Measurements from ENCODE around the gene PATZ1. TPM values are rescaled to one million over a fixed set of nuclear protein-coding genes. Genes with fewer than 3 reads are reported as not detected.
"Not testable (repeated sequence)": the region's sequence is repeated elsewhere in the genome, so short reads cannot be mapped to it uniquely, and the experiment has no call there.

PATZ1 gene
- total RNA-seq, 1 experiment from 2014 or later: 31.3 TPM

DNA sequence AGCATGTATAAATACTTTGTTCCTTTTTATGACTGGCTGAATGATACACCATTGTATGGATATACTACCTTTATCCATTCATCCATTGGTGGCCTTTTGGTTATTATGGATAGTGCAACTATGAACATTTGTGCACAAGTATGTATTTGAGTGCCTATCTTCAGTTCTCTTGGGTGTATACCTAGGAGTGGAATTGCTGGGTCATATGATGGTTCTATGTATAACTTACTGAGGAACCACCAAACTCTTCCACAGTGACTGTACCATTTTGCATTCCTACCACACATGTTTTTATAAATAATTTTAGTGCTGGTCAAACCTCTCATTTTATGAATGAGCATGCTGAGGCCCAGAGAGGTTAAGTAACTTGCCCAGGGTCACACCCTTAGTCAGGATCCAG is 3.8 kb upstream of the PATZ1 start:
- Histone ChIP-seq H3K36me3 (ENCODE audit: low read depth, low read length) (no peaks in the 10 kb centered on the region), H2AFZ (ENCODE audit: low read length) (no peak overlapping the region), H3F3A (ENCODE audit: low read length, unreplicated experiment) (no peaks in the 10 kb centered on the region), H3K9ac (ENCODE audit: low read length) (no peak overlapping the region), H3K79me2 (ENCODE audit: low read length) (peaks cover 11% of the 10 kb centered on the region), H3K27ac (ENCODE audit: low read length) (no peak overlapping the region), H3K4me1 (ENCODE audit: insufficient read depth, low read length) (peaks cover 7% of the 10 kb centered on the region), H3K9me3 (ENCODE audit: low read length) (no peaks in the 10 kb centered on the region), H4K20me1 (ENCODE audit: low read length) (no peaks in the 10 kb centered on the region), H3K4me2 (ENCODE audit: low read length) (no peak overlapping the region), H3K9me2 (replicated peaks; ENCODE audit: low read length) (no peaks in the 10 kb centered on the region), H3K4me3 (ENCODE audit: low read length) (no peak overlapping the region), H3K27me3 (ENCODE audit: low read length) (no peaks in the 10 kb centered on the region)
- no peak for TF ChIP-seq EZH2 (IDR thresholded peaks at IDR 0.05; ENCODE audit: low read length, unreplicated experiment)
- TF ChIP-seq, protein P1, sequence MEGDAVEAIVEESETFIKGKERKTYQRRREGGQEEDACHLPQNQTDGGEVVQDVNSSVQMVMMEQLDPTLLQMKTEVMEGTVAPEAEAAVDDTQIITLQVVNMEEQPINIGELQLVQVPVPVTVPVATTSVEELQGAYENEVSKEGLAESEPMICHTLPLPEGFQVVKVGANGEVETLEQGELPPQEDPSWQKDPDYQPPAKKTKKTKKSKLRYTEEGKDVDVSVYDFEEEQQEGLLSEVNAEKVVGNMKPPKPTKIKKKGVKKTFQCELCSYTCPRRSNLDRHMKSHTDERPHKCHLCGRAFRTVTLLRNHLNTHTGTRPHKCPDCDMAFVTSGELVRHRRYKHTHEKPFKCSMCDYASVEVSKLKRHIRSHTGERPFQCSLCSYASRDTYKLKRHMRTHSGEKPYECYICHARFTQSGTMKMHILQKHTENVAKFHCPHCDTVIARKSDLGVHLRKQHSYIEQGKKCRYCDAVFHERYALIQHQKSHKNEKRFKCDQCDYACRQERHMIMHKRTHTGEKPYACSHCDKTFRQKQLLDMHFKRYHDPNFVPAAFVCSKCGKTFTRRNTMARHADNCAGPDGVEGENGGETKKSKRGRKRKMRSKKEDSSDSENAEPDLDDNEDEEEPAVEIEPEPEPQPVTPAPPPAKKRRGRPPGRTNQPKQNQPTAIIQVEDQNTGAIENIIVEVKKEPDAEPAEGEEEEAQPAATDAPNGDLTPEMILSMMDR (conservative IDR thresholded peaks at IDR 0.05; ENCODE audit: low read depth, low read length): no peak
- TF ChIP-seq EZH2phosphoT487 (IDR thresholded peaks at IDR 0.05; ENCODE audit: borderline replicate concordance, low read length): no peak
- no peak for DNase-seq
- POLR2A ChIA-PET (ENCODE audit: unreplicated experiment): no interaction called here
- intact Hi-C loops (cut with micrococcal nuclease): loop anchor here (5.0 kb wide), 1 partner anchor 142 kb away; no protein-coding TSS in a partner anchor
- CTCF ChIA-PET: no interaction called here
- BruUV-seq (replicated peaks): no TSS peak
- ATAC-seq: no peak

DNA sequence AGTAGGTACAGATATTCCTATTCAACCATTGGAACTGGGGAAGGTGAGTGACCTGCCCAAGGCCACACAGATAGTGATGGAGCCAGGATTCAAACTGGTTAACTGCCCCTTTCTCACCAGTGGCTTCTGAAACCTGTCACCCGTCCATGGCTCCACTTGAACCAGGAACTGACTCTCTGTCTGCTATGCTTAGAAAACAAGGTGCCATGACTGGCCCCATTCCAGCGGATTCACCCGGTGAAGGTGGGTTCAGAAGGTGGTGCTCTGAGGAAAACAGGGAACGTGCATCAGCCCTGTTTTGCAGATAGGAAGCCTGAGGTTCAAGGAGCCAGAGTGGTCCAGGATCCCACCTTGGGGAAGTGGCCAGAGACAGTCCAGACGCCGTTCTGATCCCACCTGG is 2.6 kb upstream of the PATZ1 start:
- no TSS peak for BruUV-seq (replicated peaks)
- intact Hi-C loops (cut with micrococcal nuclease): loop anchor here (5.0 kb wide), 1 partner anchor 144 kb away; no protein-coding TSS in a partner anchor
- CTCF ChIA-PET: no interaction called here

DNA sequence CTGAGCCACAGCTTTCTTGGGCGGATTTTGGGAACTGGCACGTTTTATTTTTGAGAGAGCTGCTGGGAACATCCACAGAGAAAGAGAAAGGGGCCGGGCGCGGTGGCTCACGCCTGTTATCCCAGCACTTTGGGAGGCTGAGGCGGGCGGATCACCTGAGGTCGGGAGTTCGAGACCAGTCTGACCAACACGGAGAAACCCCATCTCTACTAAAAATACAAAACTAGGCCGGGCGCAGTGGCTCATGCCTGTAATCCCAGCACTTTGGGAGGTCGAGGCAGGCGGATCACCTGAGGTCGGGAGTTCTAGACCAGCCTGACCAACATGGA is 1.8 kb upstream of the PATZ1 start:
- CTCF ChIA-PET; H3K36me3 ChIP-seq (ENCODE audit: low read depth, low read length); H3K9me3 ChIP-seq (ENCODE audit: low read length); H3K9me2 ChIP-seq (replicated peaks; ENCODE audit: low read length); POLR2A ChIA-PET (ENCODE audit: unreplicated experiment); DNase-seq; BruUV-seq (replicated peaks); H3F3A ChIP-seq (ENCODE audit: low read length, unreplicated experiment); H4K20me1 ChIP-seq (ENCODE audit: low read length); H3K27me3 ChIP-seq (ENCODE audit: low read length); ATAC-seq: not testable (repeated sequence)
- Histone ChIP-seq H3K4me3 (ENCODE audit: low read length) (peak overlapping the region; percentile 76), H3K9ac (ENCODE audit: low read length) (peak overlapping the region; percentile 79; the same call in 1 of the 2 replicates), H3K27ac (ENCODE audit: low read length) (peak overlapping the region; percentile 65), H2AFZ (ENCODE audit: low read length) (peak overlapping the region; percentile 63), H3K79me2 (ENCODE audit: low read length) (peaks cover 31% of the 10 kb centered on the region), H3K4me2 (ENCODE audit: low read length) (peak overlapping the region; percentile 99), H3K4me1 (ENCODE audit: insufficient read depth, low read length) (peaks cover 26% of the 10 kb centered on the region)
- intact Hi-C loops (cut with micrococcal nuclease): loop anchor here (5.0 kb wide), 1 partner anchor 144 kb away; no protein-coding TSS in a partner anchor

More for the DNA sequence above, 2.6 kb upstream of the PATZ1 start:
- no peaks in the 10 kb centered on the region for H3F3A ChIP-seq (ENCODE audit: low read length, unreplicated experiment)
- H3K4me3 ChIP-seq (ENCODE audit: low read length): no peak overlapping the region
- ATAC-seq: no peak
- TF ChIP-seq EZH2phosphoT487 (IDR thresholded peaks at IDR 0.05; ENCODE audit: borderline replicate concordance, low read length): no peak
- TF ChIP-seq, protein P1 (conservative IDR thresholded peaks at IDR 0.05; ENCODE audit: low read depth, low read length): no peak
- no peak for TF ChIP-seq EZH2 (IDR thresholded peaks at IDR 0.05; ENCODE audit: low read length, unreplicated experiment)
- H3K4me1 ChIP-seq (ENCODE audit: insufficient read depth, low read length): peaks cover 19% of the 10 kb centered on the region
- POLR2A ChIA-PET (ENCODE audit: unreplicated experiment): no interaction called here
- no peak overlapping the region for H3K9ac ChIP-seq (ENCODE audit: low read length)
- no peaks in the 10 kb centered on the region for H3K36me3 ChIP-seq (ENCODE audit: low read depth, low read length)
- 0 out of 2 replicates have a peak, but pooled peaks cover 4% of the 10 kb centered on the region for H4K20me1 ChIP-seq (ENCODE audit: low read length)
- no peaks in the 10 kb centered on the region for H3K27me3 ChIP-seq (ENCODE audit: low read length)
- no peak for DNase-seq
- peaks cover 23% of the 10 kb centered on the region for H3K79me2 ChIP-seq (ENCODE audit: low read length)
- no peak overlapping the region for H3K27ac ChIP-seq (ENCODE audit: low read length)
- no peak overlapping the region for H3K4me2 ChIP-seq (ENCODE audit: low read length)
- no peaks in the 10 kb centered on the region for H3K9me2 ChIP-seq (replicated peaks; ENCODE audit: low read length)
- no peak overlapping the region for H2AFZ ChIP-seq (ENCODE audit: low read length)
- no peaks in the 10 kb centered on the region for H3K9me3 ChIP-seq (ENCODE audit: low read length)

Data from PC-3 (cell line).